GM06990 (cell line): Measurements from ENCODE around the gene ADCYAP1R1.

ENCODE experiments used
- DNase-seq: peaks from one replicate; pipeline ENCODE4 v3.0.0-alpha.2; 2011; ENCODE audit not compliant: insufficient read length; ENCODE audit errors: extremely low read depth
- H3K27me3 ChIP-seq: replicated peaks from 2 replicates; pipeline ENCODE4 v1.6.0; 2011; ENCODE audit warnings: low read length; ENCODE audit not compliant: control insufficient read depth, insufficient read depth
- H3K36me3 ChIP-seq: 2 replicates; pipeline ENCODE4 v1.5.1; 2011; ENCODE audit warnings: low read length; ENCODE audit not compliant: control insufficient read depth, insufficient read depth
- H3K4me3 ChIP-seq: replicated peaks from 2 replicates; pipeline ENCODE4 v1.5.1; 2011; ENCODE audit warnings: low read depth, mild to moderate bottlenecking, control low read depth, low read length
- CTCF ChIP-seq: IDR thresholded peaks from 2 replicates; pipeline ENCODE4 v1.5.1; 2011; ENCODE audit warnings: low read length, control low read depth, mild to moderate bottlenecking, inconsistent platforms; ENCODE audit not compliant: insufficient read depth, poor library complexity, severe bottlenecking

ADCYAP1R1 gene

GRCh38 chr7:31054608-31055278 lies 2.6 kb downstream of the ADCYAP1R1 start:
- peaks cover 3% of the 10 kb centered on the region for H3K27me3 ChIP-seq
- DNase-seq, result no peak
- no peak for TF ChIP-seq CTCF
- no peak overlapping the region for H3K4me3 ChIP-seq
- H3K36me3 ChIP-seq, result no peaks in the 10 kb centered on the region

GRCh38 chr7:31055471-31055870 lies 3.4 kb downstream of the ADCYAP1R1 start:
- no peak for DNase-seq
- TF ChIP-seq CTCF, result no peak
- H3K27me3 ChIP-seq, result peaks cover 3% of the 10 kb centered on the region
- H3K4me3 ChIP-seq, result no peak overlapping the region
- no peaks in the 10 kb centered on the region for H3K36me3 ChIP-seq

- TF ChIP-seq CTCF, result no peak
- Histone ChIP-seq H3K27me3 (peaks cover 3% of the 10 kb centered on the region), H3K4me3 (no peak overlapping the region), H3K36me3 (no peaks in the 10 kb centered on the region)
- no peak for DNase-seq
These were observed 4.8 kb downstream of the ADCYAP1R1 start for GRCh38 chr7:31056775-31057346.

GRCh38 chr7:31058122-31058521 lies 6.0 kb downstream of the ADCYAP1R1 start:
- DNase-seq, result no peak
- Histone ChIP-seq H3K27me3 (peaks cover 3% of the 10 kb centered on the region), H3K4me3 (no peak overlapping the region), H3K36me3 (no peaks in the 10 kb centered on the region)
- TF ChIP-seq CTCF, result no peak

GRCh38 chr7:31058688-31059087 lies 6.6 kb downstream of the ADCYAP1R1 start:
- Histone ChIP-seq H3K27me3 (no peaks in the 10 kb centered on the region; the same call in none of the 2 replicates), H3K36me3 (no peaks in the 10 kb centered on the region), H3K4me3 (no peak overlapping the region)
- no peak for DNase-seq
- TF ChIP-seq CTCF, result no peak
